ENCODE results near the gene CNTROB.

CNTROB gene

GRCh38 chr17:7987112-7987893 is 55.3 kb downstream of the CNTROB start:
- DNase-seq (ENCODE audit: low read depth in 1 of 2, low spot score in 1 of 2), result no peak

GRCh38 chr17:7988750-7989178 is 56.8 kb downstream of the CNTROB start:
- no peak for DNase-seq (ENCODE audit: low read depth in 1 of 2, low spot score in 1 of 2)

GRCh38 chr17:7989781-7990655 is 58.0 kb downstream of the CNTROB start:
- DNase-seq (ENCODE audit: low read depth in 1 of 2, low spot score in 1 of 2), result peak; percentile 86 to 98

GRCh38 chr17:7992516-7992915 is 60.5 kb downstream of the CNTROB start:
- DNase-seq (ENCODE audit: low read depth in 1 of 2, low spot score in 1 of 2), result no peak

GRCh38 chr17:7992924-7993323 is 60.9 kb downstream of the CNTROB start:
- no peak for DNase-seq (ENCODE audit: low read depth in 1 of 2, low spot score in 1 of 2)

GRCh38 chr17:7993972-7994589 is 62.1 kb downstream of the CNTROB start:
- DNase-seq (ENCODE audit: low read depth in 1 of 2, low spot score in 1 of 2), result no peak

GRCh38 chr17:7995724-7996123 is 63.7 kb downstream of the CNTROB start:
- DNase-seq (ENCODE audit: low read depth in 1 of 2, low spot score in 1 of 2), result no peak

- DNase-seq (ENCODE audit: low read depth in 1 of 2, low spot score in 1 of 2), result no peak
Measured at GRCh38 chr17:7997186-7997585, 65.2 kb downstream of the CNTROB start.

All from activated T-helper 1 cell treated with anti-CD3 and anti-CD28 coated beads, Interleukin-2, amount 50 U/mL, for 16 hours (primary cell).